AG04449 (cell line): ENCODE measurements around the gene FAM20C.

Experiments used
- CTCF ChIA-PET: fragments of 350-600 bp; formaldehyde crosslinking; extraction: SDS; loops from one replicate; lab custom pipeline; 2021; ENCODE audit warnings: antibody characterized with exemption; lab: Yijun Ruan, JAX
- POLR2A ChIA-PET: fragments of 400-600, 350-600 bp; formaldehyde crosslinking; extraction: SDS; loops from one replicate; lab custom pipeline; 2020; ENCODE audit warnings: antibody characterized with exemption, inconsistent platforms; lab: Yijun Ruan, JAX
- DNase-seq: peaks from one replicate; pipeline ENCODE4 v3.0.0-alpha.2; 2010; ENCODE audit warnings: low read depth, low spot score
- H3K4me3 ChIP-seq: 2 replicates; pipeline ENCODE4 v1.5.1; 2011; ENCODE audit warnings: low read depth, mild to moderate bottlenecking, control low read depth, low read length
- CTCF ChIP-seq: IDR thresholded peaks from one replicate; pipeline ENCODE4 v1.5.1; 2011; ENCODE audit warnings: mild to moderate bottlenecking, moderate library complexity, low read length, control low read depth, inconsistent platforms; ENCODE audit not compliant: insufficient read depth; ENCODE audit errors: missing control alignments

The FAM20C gene

GRCh38 chr7:251446-252175 lies 59.2 kb downstream of the FAM20C start:
- no peak for DNase-seq
- ChIA-PET POLR2A (no interaction called here), CTCF (no interaction called here)
- no peak overlapping the region for H3K4me3 ChIP-seq
- no peak for TF ChIP-seq CTCF

GRCh38 chr7:252216-252965 lies 60.0 kb downstream of the FAM20C start:
- ChIA-PET POLR2A (no interaction called here), CTCF (no interaction called here)
- TF ChIP-seq CTCF: no peak
- no peak for DNase-seq
- H3K4me3 ChIP-seq: no peak overlapping the region

- no peak for TF ChIP-seq CTCF
- ChIA-PET POLR2A (no interaction called here), CTCF (no interaction called here)
- DNase-seq: no peak
- H3K4me3 ChIP-seq: no peak overlapping the region
Observed at GRCh38 chr7:252981-253380, 60.6 kb downstream of the FAM20C start.

- no peak for DNase-seq
- ChIA-PET CTCF (interaction anchor here (1.0 kb wide), 1 partner anchor 11 kb away, joined by 4 read pairs; no protein-coding TSS in a partner anchor), POLR2A (no interaction called here)
- no peak overlapping the region for H3K4me3 ChIP-seq
- no peak for TF ChIP-seq CTCF
Observed at GRCh38 chr7:253581-254336, 61.4 kb downstream of the FAM20C start.

- no peak for DNase-seq
- CTCF ChIA-PET: interaction anchor here (1.0 kb wide), 1 partner anchor 10 kb away, joined by 4 read pairs; no protein-coding TSS in a partner anchor
- POLR2A ChIA-PET: no interaction called here
- H3K4me3 ChIP-seq: no peak overlapping the region
- TF ChIP-seq CTCF: no peak
Observed at GRCh38 chr7:254337-255037, 62.1 kb downstream of the FAM20C start.
